ENCODE measurements around the gene BCL2L14.

DNA sequence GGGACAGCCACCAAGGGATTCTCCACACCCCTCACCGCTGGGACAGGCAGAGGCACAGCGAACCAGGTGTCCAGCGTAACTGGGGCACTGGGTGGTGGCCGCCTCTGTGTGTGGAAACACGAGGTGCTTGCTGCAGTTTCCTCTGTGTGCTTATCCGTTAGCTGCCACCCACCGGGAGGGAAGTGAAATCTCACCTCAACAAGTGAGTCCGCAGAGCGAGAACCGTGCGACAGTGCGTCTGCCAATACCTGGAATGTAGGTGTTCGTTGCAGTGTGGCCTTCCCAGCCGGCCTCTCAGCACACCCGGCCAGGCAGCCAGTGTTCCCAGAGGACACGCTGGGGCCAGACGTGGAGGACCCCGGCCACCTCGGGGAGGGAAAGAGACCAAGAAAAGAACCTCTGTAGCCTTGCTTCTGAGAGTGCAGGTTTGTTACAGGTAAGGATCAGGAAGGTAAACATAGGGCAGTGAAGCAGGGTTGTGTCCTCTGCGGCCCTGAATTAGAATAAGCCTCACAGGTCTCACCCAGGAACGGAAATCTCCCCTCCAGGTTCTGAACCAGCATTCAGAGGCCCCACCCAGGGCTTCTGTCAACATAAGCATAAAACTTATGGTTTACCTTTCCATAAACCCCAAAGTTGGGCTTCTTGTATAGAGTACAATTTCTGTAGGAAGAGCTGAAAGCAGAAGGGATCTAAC is 1.5 kb downstream of the BCL2L14 start:
- TF ChIP-seq, protein P1, sequence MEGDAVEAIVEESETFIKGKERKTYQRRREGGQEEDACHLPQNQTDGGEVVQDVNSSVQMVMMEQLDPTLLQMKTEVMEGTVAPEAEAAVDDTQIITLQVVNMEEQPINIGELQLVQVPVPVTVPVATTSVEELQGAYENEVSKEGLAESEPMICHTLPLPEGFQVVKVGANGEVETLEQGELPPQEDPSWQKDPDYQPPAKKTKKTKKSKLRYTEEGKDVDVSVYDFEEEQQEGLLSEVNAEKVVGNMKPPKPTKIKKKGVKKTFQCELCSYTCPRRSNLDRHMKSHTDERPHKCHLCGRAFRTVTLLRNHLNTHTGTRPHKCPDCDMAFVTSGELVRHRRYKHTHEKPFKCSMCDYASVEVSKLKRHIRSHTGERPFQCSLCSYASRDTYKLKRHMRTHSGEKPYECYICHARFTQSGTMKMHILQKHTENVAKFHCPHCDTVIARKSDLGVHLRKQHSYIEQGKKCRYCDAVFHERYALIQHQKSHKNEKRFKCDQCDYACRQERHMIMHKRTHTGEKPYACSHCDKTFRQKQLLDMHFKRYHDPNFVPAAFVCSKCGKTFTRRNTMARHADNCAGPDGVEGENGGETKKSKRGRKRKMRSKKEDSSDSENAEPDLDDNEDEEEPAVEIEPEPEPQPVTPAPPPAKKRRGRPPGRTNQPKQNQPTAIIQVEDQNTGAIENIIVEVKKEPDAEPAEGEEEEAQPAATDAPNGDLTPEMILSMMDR (IDR thresholded peaks at IDR 0.05; ENCODE audit: low read depth, low read length, poor library complexity, severe bottlenecking): no peak
- TF ChIP-seq EZH2phosphoT487 (IDR thresholded peaks at IDR 0.05; ENCODE audit: borderline replicate concordance, low read length): no peak

All from DOHH2 (cell line).